Stimulated activated naive CD4-positive, alpha-beta T cell (primary cell): ENCODE results near the gene CDK13.
"Not testable (repeated sequence)": the region's sequence is repeated elsewhere in the genome, so short reads cannot be mapped to it uniquely, and the experiment has no call there.

Experiments used
- DNase-seq, 6 experiments: peaks; one replicate each; lab custom pipeline; 2025; lab: John Stamatoyannopoulos, UW

The CDK13 gene

GRCh38 chr7:40147371-40148246, 197.6 kb downstream of the CDK13 start:
- DNase-seq: no peak

- not testable (repeated sequence) for DNase-seq
These were observed 198.2 kb downstream of the CDK13 start for GRCh38 chr7:40148247-40148580.

GRCh38 chr7:40148671-40149070, 198.6 kb downstream of the CDK13 start:
- no peak for DNase-seq
